SK-N-MC (cell line): Measurements from ENCODE around the gene GTF2IRD1.

Experiments used
- EZH2 ChIP-seq: fragments of 200-600 bp; sonication (generic); IDR thresholded peaks from one replicate; pipeline ENCODE4 v1.6.1; 2017; ENCODE audit warnings: antibody characterized with exemption
- FOXP2 ChIP-seq: optimal IDR thresholded peaks from 2 replicates; pipeline ENCODE3; 2011; ENCODE audit warnings: mild to moderate bottlenecking, moderate library complexity; ENCODE audit not compliant: insufficient read depth; ENCODE audit errors: extremely low read length, control extremely low read depth
- POLR2AphosphoS5 ChIP-seq: IDR thresholded peaks from 2 replicates; pipeline ENCODE4 v1.6.1; 2012; ENCODE audit warnings: mild to moderate bottlenecking, low read depth, low read length, borderline replicate concordance

DNA sequence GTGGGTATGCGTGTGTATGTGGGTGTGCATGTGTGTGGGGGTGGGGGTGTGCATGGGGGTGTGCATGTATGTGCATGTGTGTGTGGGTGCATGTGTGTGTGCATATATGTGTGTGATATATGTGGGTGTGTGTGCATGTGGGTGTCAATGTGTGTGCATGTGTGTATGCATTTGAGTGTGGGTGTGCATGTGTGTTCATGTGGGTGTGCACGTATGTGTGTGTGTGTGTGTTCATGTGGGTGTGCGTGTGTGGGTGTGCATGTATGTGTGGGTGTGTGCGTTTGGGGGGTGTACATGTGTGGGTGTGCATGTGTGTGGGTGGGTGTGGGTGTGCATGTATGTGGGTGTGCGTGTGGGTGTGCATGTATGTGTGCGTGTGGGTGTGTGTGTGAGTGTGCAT is 42.6 kb downstream of the GTF2IRD1 start:
- TF ChIP-seq EZH2: no peak
- no peak for TF ChIP-seq POLR2AphosphoS5
- TF ChIP-seq FOXP2: no peak
